HG02763 (cell line): ENCODE measurements around the gene KREMEN1.

Source experiments
- ATAC-seq: cut with Tn5 transposase; IDR thresholded peaks from one replicate; pipeline ENCODE4 v1.9.1; 2021; ENCODE audit warnings: mild to moderate bottlenecking, moderate library complexity; ENCODE audit not compliant: unreplicated experiment

KREMEN1 gene

GRCh38 chr22:29148036-29148435 lies 75.2 kb downstream of the KREMEN1 start:
- ATAC-seq = no peak

GRCh38 chr22:29148826-29149225 lies 76.0 kb downstream of the KREMEN1 start:
- ATAC-seq = no peak

GRCh38 chr22:29149841-29150555 lies 77.2 kb downstream of the KREMEN1 start:
- ATAC-seq = no peak

GRCh38 chr22:29150701-29151100 lies 77.9 kb downstream of the KREMEN1 start:
- ATAC-seq = no peak

- ATAC-seq = no peak
Measured at GRCh38 chr22:29151316-29151715, 78.5 kb downstream of the KREMEN1 start.

- ATAC-seq = no peak
Measured at GRCh38 chr22:29152045-29152953, 79.5 kb downstream of the KREMEN1 start.

- ATAC-seq = no peak
Measured at GRCh38 chr22:29152954-29153719, 80.3 kb downstream of the KREMEN1 start.

- ATAC-seq = no peak
Measured at GRCh38 chr22:29154364-29155048, 81.7 kb downstream of the KREMEN1 start.

GRCh38 chr22:29155966-29156365 lies 83.1 kb downstream of the KREMEN1 start:
- no peak for ATAC-seq

- ATAC-seq = no peak
Measured at GRCh38 chr22:29156507-29156906, 83.7 kb downstream of the KREMEN1 start.

- no peak for ATAC-seq
Measured at GRCh38 chr22:29157759-29158535, 85.1 kb downstream of the KREMEN1 start.

GRCh38 chr22:29158546-29158945 lies 85.7 kb downstream of the KREMEN1 start:
- no peak for ATAC-seq

GRCh38 chr22:29163808-29164207 lies 91.0 kb downstream of the KREMEN1 start:
- no peak for ATAC-seq

GRCh38 chr22:29165321-29166060 lies 92.7 kb downstream of the KREMEN1 start:
- no peak for ATAC-seq

- no peak for ATAC-seq
Measured at GRCh38 chr22:29166180-29166579, 93.3 kb downstream of the KREMEN1 start.

GRCh38 chr22:29167032-29167911 lies 94.4 kb downstream of the KREMEN1 start:
- peak; percentile 87 for ATAC-seq

- ATAC-seq = no peak
Measured at GRCh38 chr22:29171721-29172120, 98.9 kb downstream of the KREMEN1 start.

- ATAC-seq = no peak
Measured at GRCh38 chr22:29172216-29172615, 99.4 kb downstream of the KREMEN1 start.
